Lower leg skin (tissue), 4 donors: ENCODE measurements around the gene FCHO1. TPM values are rescaled to one million over a fixed set of nuclear protein-coding genes. Genes with fewer than 3 reads are reported as not detected.

Experiments
- DNase-seq, 2 donors: peaks; one replicate each; pipeline ENCODE4 v3.0.0-alpha.2; 2019; ENCODE audit warnings: low spot score in 2 of 2
- H3K4me3 ChIP-seq: fragments of 200-600 bp; sonication (generic); 2 replicates; pipeline ENCODE4 v1.5.1; 2017; ENCODE audit warnings: mild to moderate bottlenecking, low read depth; ENCODE audit not compliant: poor library complexity, severe bottlenecking
- POLR2A ChIP-seq, 2 donors: fragments of 450-650 bp; IDR thresholded peaks; one replicate each; pipeline ENCODE4 v1.6.1; 2016 to 2017; ENCODE audit warnings: antibody characterized with exemption in 2 of 2, mild to moderate bottlenecking in 1 of 2, moderate library complexity in 1 of 2
- WGBS, 2 donors: methylation state at CpG; one replicate each; pipeline ENCODE4 v1.1.5; 2018; 5-methylcytosine and 5-hydroxymethylcytosine counted together
- intact Hi-C: fragments of 100-400 bp; cut with DNase I; formaldehyde crosslinking; loops from one replicate; pipeline ENCODE4 v1.15.0; 2023; ENCODE audit warnings: low total_unique reads
- total RNA-seq, 4 donors: library from RNA; depleted of rRNA; stranded (reverse); fragments of >200 nt; gene quantifications; one replicate each; pipeline ENCODE4 v1.1.0, GENCODE V29; 2016
- TF ChIP-seq, protein P1 (sequence below), 3 donors: fragments of 450-650 bp; IDR thresholded peaks; one replicate each; pipeline ENCODE4 v1.5.1; 2016; ENCODE audit warnings: antibody characterized with exemption in 3 of 3, mild to moderate bottlenecking in 3 of 3, moderate library complexity in 2 of 3

Gene FCHO1
- total RNA-seq, 4 donors from 2014 or later: 38.7 to 78.4 (median 56.3) TPM

- no peak for DNase-seq
- intact Hi-C loops: loop anchor here (5.0 kb wide), 1 partner anchor 1570 kb away; no protein-coding TSS in a partner anchor
- WGBS, 2 donors: 89 to 93% methylated on average over 25 to 35 of the region's 62 CpGs
- H3K4me3 ChIP-seq: no peak overlapping the region
- TF ChIP-seq, protein P1, sequence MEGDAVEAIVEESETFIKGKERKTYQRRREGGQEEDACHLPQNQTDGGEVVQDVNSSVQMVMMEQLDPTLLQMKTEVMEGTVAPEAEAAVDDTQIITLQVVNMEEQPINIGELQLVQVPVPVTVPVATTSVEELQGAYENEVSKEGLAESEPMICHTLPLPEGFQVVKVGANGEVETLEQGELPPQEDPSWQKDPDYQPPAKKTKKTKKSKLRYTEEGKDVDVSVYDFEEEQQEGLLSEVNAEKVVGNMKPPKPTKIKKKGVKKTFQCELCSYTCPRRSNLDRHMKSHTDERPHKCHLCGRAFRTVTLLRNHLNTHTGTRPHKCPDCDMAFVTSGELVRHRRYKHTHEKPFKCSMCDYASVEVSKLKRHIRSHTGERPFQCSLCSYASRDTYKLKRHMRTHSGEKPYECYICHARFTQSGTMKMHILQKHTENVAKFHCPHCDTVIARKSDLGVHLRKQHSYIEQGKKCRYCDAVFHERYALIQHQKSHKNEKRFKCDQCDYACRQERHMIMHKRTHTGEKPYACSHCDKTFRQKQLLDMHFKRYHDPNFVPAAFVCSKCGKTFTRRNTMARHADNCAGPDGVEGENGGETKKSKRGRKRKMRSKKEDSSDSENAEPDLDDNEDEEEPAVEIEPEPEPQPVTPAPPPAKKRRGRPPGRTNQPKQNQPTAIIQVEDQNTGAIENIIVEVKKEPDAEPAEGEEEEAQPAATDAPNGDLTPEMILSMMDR (IDR thresholded peaks at IDR 0.05): no peak
- no peak for TF ChIP-seq POLR2A (IDR thresholded peaks at IDR 0.05)
These were observed 24.1 kb upstream of the FCHO1 start for GRCh38 chr19:17726964-17727773.

GRCh38 chr19:17727843-17728242 is 23.4 kb upstream of the FCHO1 start:
- intact Hi-C loops: loop anchor here (5.0 kb wide), 1 partner anchor 1571 kb away; no protein-coding TSS in a partner anchor
- 92 to 94% methylated on average over 6 to 19 of the region's 19 CpGs for WGBS, 2 donors
- no peak overlapping the region for H3K4me3 ChIP-seq
- no peak for TF ChIP-seq POLR2A (IDR thresholded peaks at IDR 0.05)
- TF ChIP-seq, protein P1 (IDR thresholded peaks at IDR 0.05): no peak
- DNase-seq: no peak

GRCh38 chr19:17733127-17733526 is 18.1 kb upstream of the FCHO1 start:
- TF ChIP-seq, protein P1 (IDR thresholded peaks at IDR 0.05): no peak
- TF ChIP-seq POLR2A (IDR thresholded peaks at IDR 0.05): no peak
- no peak for DNase-seq
- WGBS, 2 donors: 94 to 98% methylated on average over 12 to 18 of the region's 22 CpGs
- no peak overlapping the region for H3K4me3 ChIP-seq
- intact Hi-C loops: no loop called here

GRCh38 chr19:17734146-17734545 is 17.1 kb upstream of the FCHO1 start:
- TF ChIP-seq, protein P1 (IDR thresholded peaks at IDR 0.05): no peak
- TF ChIP-seq POLR2A (IDR thresholded peaks at IDR 0.05): no peak
- no peak for DNase-seq
- 94 to 97% methylated on average over 16 of the region's 16 CpGs for WGBS, 2 donors
- intact Hi-C loops: no loop called here
- no peak overlapping the region for H3K4me3 ChIP-seq

- no peak for DNase-seq
- intact Hi-C loops: no loop called here
These were observed 15.9 kb upstream of the FCHO1 start for GRCh38 chr19:17735410-17735809.

More at GRCh38 chr19:17735410-17735809, 15.9 kb upstream of the FCHO1 start:
- WGBS, 2 donors: 77% methylated on average over 5 of the region's 5 CpGs
- no peak overlapping the region for H3K4me3 ChIP-seq
- TF ChIP-seq, protein P1 (IDR thresholded peaks at IDR 0.05): no peak
- no peak for TF ChIP-seq POLR2A (IDR thresholded peaks at IDR 0.05)
